ENCODE measurements around the gene ATF7. TPM values are rescaled to one million over a fixed set of nuclear protein-coding genes. Genes with fewer than 3 reads are reported as not detected.
A peak's percentile ranks its signal among the peaks of the same experiment; 100 is the strongest.

The ATF7 gene
- total and polyA plus RNA-seq, 2 of the 13 experiments (the other 11 are each of a cell fraction or from before 2014, with no cell fraction given) = 9.6 to 16.2 TPM

- TF ChIP-seq GFI1 (CRISPR knock-in tag; IDR thresholded peaks at IDR 0.05; ENCODE audit: borderline replicate concordance) (peak; percentile 61; the same call in 1 of the 2 replicates), MEF2D (CRISPR knock-in tag; IDR thresholded peaks at IDR 0.05) (0 out of 2 replicates have a peak, but pooled peaks have one; percentile 56), ZC3H4 (CRISPR knock-in tag; IDR thresholded peaks at IDR 0.05; ENCODE audit: borderline replicate concordance) (no peak), ZNF44 (CRISPR knock-in tag; IDR thresholded peaks at IDR 0.05) (no peak), TEF (CRISPR knock-in tag; IDR thresholded peaks at IDR 0.05) (peak; percentile 88; the same call in 1 of the 2 replicates), ZNF556 (CRISPR knock-in tag; IDR thresholded peaks at IDR 0.05; ENCODE audit: borderline replicate concordance) (no peak), ZNF724P (CRISPR knock-in tag; IDR thresholded peaks at IDR 0.05; ENCODE audit: borderline replicate concordance) (no peak), FOXO4 (CRISPR knock-in tag; conservative IDR thresholded peaks at IDR 0.05) (no peak), CC2D1A (CRISPR knock-in tag; IDR thresholded peaks at IDR 0.05) (no peak), ZNF317 (CRISPR knock-in tag; IDR thresholded peaks at IDR 0.05) (0 out of 2 replicates have a peak, but pooled peaks have one; percentile 53), TBX2 (CRISPR knock-in tag; IDR thresholded peaks at IDR 0.05; ENCODE audit: borderline replicate concordance) (peak; percentile 94), MAF1 (CRISPR knock-in tag; IDR thresholded peaks at IDR 0.05; ENCODE audit: borderline replicate concordance) (no peak), FOXA1 (IDR thresholded peaks at IDR 0.05) (no peak), FOXA1 (CRISPR knock-in tag; IDR thresholded peaks at IDR 0.05) (peak; percentile 78), SRSF4 (IDR thresholded peaks at IDR 0.05; ENCODE audit: low read depth, low read length, poor library complexity, severe bottlenecking) (no peak), IRF9 (CRISPR knock-in tag; IDR thresholded peaks at IDR 0.05; ENCODE audit: borderline replicate concordance) (no peak), ZGPAT (CRISPR knock-in tag; IDR thresholded peaks at IDR 0.05) (peak; percentile 95), ATAD3A (CRISPR knock-in tag; IDR thresholded peaks at IDR 0.05) (no peak), ZNF782 (CRISPR knock-in tag; IDR thresholded peaks at IDR 0.05; ENCODE audit: borderline replicate concordance) (no peak), NCOA2 (CRISPR knock-in tag; IDR thresholded peaks at IDR 0.05) (peak; percentile 96), ZNF629 (CRISPR knock-in tag; conservative IDR thresholded peaks at IDR 0.05) (peak; percentile 24; the same call in 1 of the 2 replicates), ZNF367 (CRISPR knock-in tag; IDR thresholded peaks at IDR 0.05; ENCODE audit: borderline replicate concordance) (0 out of 2 replicates have a peak, but pooled peaks have one; percentile 34), ZNF251 (CRISPR knock-in tag; IDR thresholded peaks at IDR 0.05) (no peak), KLF6 (CRISPR knock-in tag; IDR thresholded peaks at IDR 0.05) (no peak), ELF3 (CRISPR knock-in tag; IDR thresholded peaks at IDR 0.05) (peak; percentile 86), MBD4 (IDR thresholded peaks at IDR 0.05; ENCODE audit: borderline replicate concordance, low read length) (peak; percentile 84), ZNF430 (CRISPR knock-in tag; IDR thresholded peaks at IDR 0.05) (no peak), JUND (CRISPR knock-in tag; IDR thresholded peaks at IDR 0.05) (no peak), HNF4A (CRISPR knock-in tag; IDR thresholded peaks at IDR 0.05) (peak; percentile 71)
Measured at GRCh38 chr12:53538209-53538689, 87.9 kb downstream of the ATF7 start (continued).

Measured in HepG2 (cell line).